SK-N-SH treated with all-trans-retinoic acid at 6 μM for 48 hours (cell line): ENCODE data around the gene SULT1A3.
"Not testable (repeated sequence)": the region's sequence is repeated elsewhere in the genome, so short reads cannot be mapped to it uniquely, and the experiment has no call there.

Source experiments
- ATAC-seq: fragments of 200-7000 bp; cut with Tn5 transposase; 3 replicates; pipeline ENCODE4 v1.9.1; 2020; ENCODE audit warnings: mild to moderate bottlenecking, moderate library complexity
- CSDC2 ChIP-seq: fragments of 250-450 bp; sonication (Bioruptor Pico); IDR thresholded peaks from 2 replicates; pipeline ENCODE4 v1.5.0; 2020; ENCODE audit warnings: mild to moderate bottlenecking, moderate library complexity
- ESRRG ChIP-seq: fragments of 250-450 bp; sonication (Bioruptor Pico); IDR thresholded peaks from 2 replicates; pipeline ENCODE4 v1.6.1; 2021; ENCODE audit warnings: mild to moderate bottlenecking
- GLIS3 ChIP-seq: fragments of 250-450 bp; sonication (Bioruptor Pico); IDR thresholded peaks from 2 replicates; pipeline ENCODE4 v1.5.0; 2020; ENCODE audit warnings: mild to moderate bottlenecking, moderate library complexity
- ISL1 ChIP-seq: fragments of 250-450 bp; sonication (Bioruptor Pico); IDR thresholded peaks from 2 replicates; pipeline ENCODE4 v2.1.2; 2022; ENCODE audit warnings: mild to moderate bottlenecking, moderate library complexity
- PPARA ChIP-seq: fragments of 250-450 bp; sonication (Bioruptor Pico); IDR thresholded peaks from 2 replicates; pipeline ENCODE4 v1.5.0; 2020; ENCODE audit warnings: mild to moderate bottlenecking, borderline replicate concordance
- RARB ChIP-seq: fragments of 250-450 bp; sonication (Bioruptor Pico); IDR thresholded peaks from 2 replicates; pipeline ENCODE4 v1.8.0; 2021; ENCODE audit warnings: mild to moderate bottlenecking, moderate library complexity
- SNAI2 ChIP-seq: fragments of 250-450 bp; sonication (Bioruptor Pico); IDR thresholded peaks from 2 replicates; pipeline ENCODE4 v1.5.0; 2020; ENCODE audit warnings: mild to moderate bottlenecking, moderate library complexity
- TCF4 ChIP-seq: fragments of 250-450 bp; sonication (Bioruptor Pico); IDR thresholded peaks from 2 replicates; pipeline ENCODE4 v1.8.0; 2021; ENCODE audit warnings: mild to moderate bottlenecking, moderate library complexity, borderline replicate concordance
- TOX ChIP-seq: fragments of 250-450 bp; sonication (Bioruptor Pico); IDR thresholded peaks from 2 replicates; pipeline ENCODE4 v1.8.0; 2021; ENCODE audit warnings: mild to moderate bottlenecking, moderate library complexity, borderline replicate concordance
- ZC3H10 ChIP-seq: fragments of 250-450 bp; sonication (Bioruptor Pico); IDR thresholded peaks from 2 replicates; pipeline ENCODE4 v1.5.1; 2021; ENCODE audit warnings: mild to moderate bottlenecking, moderate library complexity
- ZFP3 ChIP-seq: fragments of 250-450 bp; sonication (Bioruptor Pico); IDR thresholded peaks from 2 replicates; pipeline ENCODE4 v1.5.0; 2020; ENCODE audit warnings: mild to moderate bottlenecking, moderate library complexity
- ZFP30 ChIP-seq: fragments of 450-650 bp; formaldehyde crosslinking; IDR thresholded peaks from 2 replicates; pipeline ENCODE4 v1.5.0; 2022; ENCODE audit warnings: mild to moderate bottlenecking, moderate library complexity
- ZNF565 ChIP-seq: fragments of 450-650 bp; formaldehyde crosslinking; conservative IDR thresholded peaks from 2 replicates; pipeline ENCODE4 v1.5.0; 2020; ENCODE audit warnings: low read depth, mild to moderate bottlenecking, moderate library complexity
- ZNF70 ChIP-seq: fragments of 450-650 bp; formaldehyde crosslinking; IDR thresholded peaks from 2 replicates; pipeline ENCODE4 v1.5.0; 2020; ENCODE audit warnings: mild to moderate bottlenecking, moderate library complexity
- ZNF8 ChIP-seq: fragments of 450-650 bp; formaldehyde crosslinking; IDR thresholded peaks from 2 replicates; pipeline ENCODE4 v1.5.0; 2020; ENCODE audit warnings: mild to moderate bottlenecking, moderate library complexity
- TF ChIP-seq, protein P1 (sequence below): fragments of 250-450 bp; sonication (Bioruptor Pico); IDR thresholded peaks from 2 replicates; pipeline ENCODE4 v1.5.0; 2020; ENCODE audit warnings: mild to moderate bottlenecking, moderate library complexity
- TF ChIP-seq, protein P2 (sequence below): fragments of 250-450 bp; sonication (Bioruptor Pico); IDR thresholded peaks from 2 replicates; pipeline ENCODE4 v1.8.0; 2020; ENCODE audit warnings: mild to moderate bottlenecking, moderate library complexity, borderline replicate concordance
- TF ChIP-seq, protein P3 (sequence below): fragments of 250-450 bp; sonication (Bioruptor Pico); IDR thresholded peaks from 2 replicates; pipeline ENCODE4 v1.8.0; 2021; ENCODE audit warnings: low read depth, mild to moderate bottlenecking, moderate library complexity, borderline replicate concordance
- TF ChIP-seq, protein P4 (sequence below): fragments of 250-450 bp; sonication (Bioruptor Pico); IDR thresholded peaks from 2 replicates; pipeline ENCODE4 v1.5.1; 2021; ENCODE audit warnings: mild to moderate bottlenecking, moderate library complexity
- TF ChIP-seq, protein P5 (sequence below): fragments of 250-450 bp; sonication (Bioruptor Pico); IDR thresholded peaks from 2 replicates; pipeline ENCODE4 v1.5.1; 2020; ENCODE audit warnings: low read depth, mild to moderate bottlenecking, moderate library complexity

Gene SULT1A3

DNA sequence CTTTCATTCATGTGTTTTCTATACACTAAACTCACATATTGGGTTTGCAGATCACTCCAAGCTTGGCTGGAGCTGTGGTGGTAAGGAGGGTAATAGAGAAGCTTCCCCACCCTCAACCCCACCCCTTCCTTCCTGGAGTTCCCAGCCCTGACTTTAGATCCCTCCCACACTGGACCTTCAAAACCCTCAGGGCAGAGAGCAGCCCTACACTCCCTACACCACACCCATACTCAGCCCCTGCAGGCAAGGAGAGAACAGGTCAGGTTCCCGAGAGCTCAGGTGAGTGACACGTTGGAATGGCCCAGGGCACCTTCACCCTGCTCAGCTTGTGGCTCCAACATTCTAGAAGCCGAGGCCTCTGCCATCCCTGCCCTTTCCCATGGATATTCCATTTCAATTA lies at the start of gene SULT1A3:
SULT1A3 (plus strand) TSS at position 207 of the 400 bp plus-strand sequence. CDS start 1,474 bp downstream, outside the sequence.
- not testable (repeated sequence) for ATAC-seq

DNA sequence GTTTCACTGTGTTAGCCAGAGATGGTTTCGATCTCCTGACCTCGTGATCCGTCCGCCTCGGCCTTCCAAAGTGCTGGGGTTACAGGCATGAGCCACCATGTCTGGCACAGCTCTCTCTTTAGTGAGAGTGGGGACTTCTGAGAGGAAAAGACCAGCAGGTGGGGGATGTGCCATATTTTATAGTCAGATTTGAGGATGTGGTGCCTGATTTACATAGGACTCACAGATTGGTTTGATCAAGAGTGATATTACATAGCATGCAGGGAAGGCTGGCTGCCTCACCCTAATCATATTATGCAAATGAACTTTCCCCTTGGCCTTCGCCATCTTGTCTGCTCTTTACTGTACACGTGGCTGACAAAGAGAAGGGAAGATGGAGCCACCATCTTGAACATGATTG lies 48.0 kb upstream of the SULT1A3 start:
- ATAC-seq, result no peak
- TF ChIP-seq ZNF70 (CRISPR knock-in tag) (no peak), ESRRG (CRISPR knock-in tag) (no peak), ZNF565 (no peak), RARB (CRISPR knock-in tag) (no peak), TOX (CRISPR knock-in tag) (no peak), GLIS3 (no peak), PPARA (CRISPR knock-in tag) (no peak), ZC3H10 (CRISPR knock-in tag) (no peak), ZNF8 (CRISPR knock-in tag) (no peak), ZFP3 (CRISPR knock-in tag) (no peak), ISL1 (no peak), TCF4 (CRISPR knock-in tag) (no peak), SNAI2 (CRISPR knock-in tag) (no peak)
- TF ChIP-seq, protein P1, sequence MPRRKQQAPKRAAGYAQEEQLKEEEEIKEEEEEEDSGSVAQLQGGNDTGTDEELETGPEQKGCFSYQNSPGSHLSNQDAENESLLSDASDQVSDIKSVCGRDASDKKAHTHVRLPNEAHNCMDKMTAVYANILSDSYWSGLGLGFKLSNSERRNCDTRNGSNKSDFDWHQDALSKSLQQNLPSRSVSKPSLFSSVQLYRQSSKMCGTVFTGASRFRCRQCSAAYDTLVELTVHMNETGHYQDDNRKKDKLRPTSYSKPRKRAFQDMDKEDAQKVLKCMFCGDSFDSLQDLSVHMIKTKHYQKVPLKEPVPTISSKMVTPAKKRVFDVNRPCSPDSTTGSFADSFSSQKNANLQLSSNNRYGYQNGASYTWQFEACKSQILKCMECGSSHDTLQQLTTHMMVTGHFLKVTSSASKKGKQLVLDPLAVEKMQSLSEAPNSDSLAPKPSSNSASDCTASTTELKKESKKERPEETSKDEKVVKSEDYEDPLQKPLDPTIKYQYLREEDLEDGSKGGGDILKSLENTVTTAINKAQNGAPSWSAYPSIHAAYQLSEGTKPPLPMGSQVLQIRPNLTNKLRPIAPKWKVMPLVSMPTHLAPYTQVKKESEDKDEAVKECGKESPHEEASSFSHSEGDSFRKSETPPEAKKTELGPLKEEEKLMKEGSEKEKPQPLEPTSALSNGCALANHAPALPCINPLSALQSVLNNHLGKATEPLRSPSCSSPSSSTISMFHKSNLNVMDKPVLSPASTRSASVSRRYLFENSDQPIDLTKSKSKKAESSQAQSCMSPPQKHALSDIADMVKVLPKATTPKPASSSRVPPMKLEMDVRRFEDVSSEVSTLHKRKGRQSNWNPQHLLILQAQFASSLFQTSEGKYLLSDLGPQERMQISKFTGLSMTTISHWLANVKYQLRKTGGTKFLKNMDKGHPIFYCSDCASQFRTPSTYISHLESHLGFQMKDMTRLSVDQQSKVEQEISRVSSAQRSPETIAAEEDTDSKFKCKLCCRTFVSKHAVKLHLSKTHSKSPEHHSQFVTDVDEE (CRISPR knock-in tag), result no peak
- TF ChIP-seq, protein P2, sequence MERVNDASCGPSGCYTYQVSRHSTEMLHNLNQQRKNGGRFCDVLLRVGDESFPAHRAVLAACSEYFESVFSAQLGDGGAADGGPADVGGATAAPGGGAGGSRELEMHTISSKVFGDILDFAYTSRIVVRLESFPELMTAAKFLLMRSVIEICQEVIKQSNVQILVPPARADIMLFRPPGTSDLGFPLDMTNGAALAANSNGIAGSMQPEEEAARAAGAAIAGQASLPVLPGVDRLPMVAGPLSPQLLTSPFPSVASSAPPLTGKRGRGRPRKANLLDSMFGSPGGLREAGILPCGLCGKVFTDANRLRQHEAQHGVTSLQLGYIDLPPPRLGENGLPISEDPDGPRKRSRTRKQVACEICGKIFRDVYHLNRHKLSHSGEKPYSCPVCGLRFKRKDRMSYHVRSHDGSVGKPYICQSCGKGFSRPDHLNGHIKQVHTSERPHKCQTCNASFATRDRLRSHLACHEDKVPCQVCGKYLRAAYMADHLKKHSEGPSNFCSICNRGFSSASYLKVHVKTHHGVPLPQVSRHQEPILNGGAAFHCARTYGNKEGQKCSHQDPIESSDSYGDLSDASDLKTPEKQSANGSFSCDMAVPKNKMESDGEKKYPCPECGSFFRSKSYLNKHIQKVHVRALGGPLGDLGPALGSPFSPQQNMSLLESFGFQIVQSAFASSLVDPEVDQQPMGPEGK (CRISPR knock-in tag), result no peak
- TF ChIP-seq, protein P3, sequence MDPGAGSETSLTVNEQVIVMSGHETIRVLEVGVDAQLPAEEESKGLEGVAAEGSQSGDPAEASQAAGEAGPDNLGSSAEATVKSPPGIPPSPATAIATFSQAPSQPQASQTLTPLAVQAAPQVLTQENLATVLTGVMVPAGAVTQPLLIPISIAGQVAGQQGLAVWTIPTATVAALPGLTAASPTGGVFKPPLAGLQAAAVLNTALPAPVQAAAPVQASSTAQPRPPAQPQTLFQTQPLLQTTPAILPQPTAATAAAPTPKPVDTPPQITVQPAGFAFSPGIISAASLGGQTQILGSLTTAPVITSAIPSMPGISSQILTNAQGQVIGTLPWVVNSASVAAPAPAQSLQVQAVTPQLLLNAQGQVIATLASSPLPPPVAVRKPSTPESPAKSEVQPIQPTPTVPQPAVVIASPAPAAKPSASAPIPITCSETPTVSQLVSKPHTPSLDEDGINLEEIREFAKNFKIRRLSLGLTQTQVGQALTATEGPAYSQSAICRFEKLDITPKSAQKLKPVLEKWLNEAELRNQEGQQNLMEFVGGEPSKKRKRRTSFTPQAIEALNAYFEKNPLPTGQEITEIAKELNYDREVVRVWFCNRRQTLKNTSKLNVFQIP (CRISPR knock-in tag), result no peak
- TF ChIP-seq, protein P4, sequence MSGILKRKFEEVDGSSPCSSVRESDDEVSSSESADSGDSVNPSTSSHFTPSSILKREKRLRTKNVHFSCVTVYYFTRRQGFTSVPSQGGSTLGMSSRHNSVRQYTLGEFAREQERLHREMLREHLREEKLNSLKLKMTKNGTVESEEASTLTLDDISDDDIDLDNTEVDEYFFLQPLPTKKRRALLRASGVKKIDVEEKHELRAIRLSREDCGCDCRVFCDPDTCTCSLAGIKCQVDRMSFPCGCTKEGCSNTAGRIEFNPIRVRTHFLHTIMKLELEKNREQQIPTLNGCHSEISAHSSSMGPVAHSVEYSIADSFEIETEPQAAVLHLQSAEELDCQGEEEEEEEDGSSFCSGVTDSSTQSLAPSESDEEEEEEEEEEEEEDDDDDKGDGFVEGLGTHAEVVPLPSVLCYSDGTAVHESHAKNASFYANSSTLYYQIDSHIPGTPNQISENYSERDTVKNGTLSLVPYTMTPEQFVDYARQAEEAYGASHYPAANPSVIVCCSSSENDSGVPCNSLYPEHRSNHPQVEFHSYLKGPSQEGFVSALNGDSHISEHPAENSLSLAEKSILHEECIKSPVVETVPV (CRISPR knock-in tag), result no peak

DNA sequence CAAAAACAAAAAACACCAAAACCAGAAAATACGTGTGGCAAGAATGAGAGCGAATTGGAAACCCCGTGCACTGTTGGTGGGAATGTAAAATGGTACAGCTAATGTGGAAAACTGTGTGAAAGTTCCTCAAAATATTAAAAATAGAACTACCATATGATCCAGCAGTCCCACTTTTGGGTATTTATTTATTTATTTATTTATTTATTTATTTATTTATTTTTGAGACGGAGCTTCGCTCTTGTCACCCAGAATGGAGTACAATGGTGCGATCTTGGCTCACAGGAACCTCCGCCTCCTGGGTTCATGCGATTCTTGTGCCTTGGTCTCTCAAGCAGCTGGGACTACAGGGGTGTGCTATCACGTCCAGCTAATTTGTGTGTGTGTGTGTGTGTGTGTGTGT lies 46.5 kb upstream of the SULT1A3 start:
- no peak for TF ChIP-seq ESRRG (CRISPR knock-in tag)
- TF ChIP-seq, protein P4 (CRISPR knock-in tag), result no peak
- TF ChIP-seq GLIS3, result no peak
- no peak for ATAC-seq

DNA sequence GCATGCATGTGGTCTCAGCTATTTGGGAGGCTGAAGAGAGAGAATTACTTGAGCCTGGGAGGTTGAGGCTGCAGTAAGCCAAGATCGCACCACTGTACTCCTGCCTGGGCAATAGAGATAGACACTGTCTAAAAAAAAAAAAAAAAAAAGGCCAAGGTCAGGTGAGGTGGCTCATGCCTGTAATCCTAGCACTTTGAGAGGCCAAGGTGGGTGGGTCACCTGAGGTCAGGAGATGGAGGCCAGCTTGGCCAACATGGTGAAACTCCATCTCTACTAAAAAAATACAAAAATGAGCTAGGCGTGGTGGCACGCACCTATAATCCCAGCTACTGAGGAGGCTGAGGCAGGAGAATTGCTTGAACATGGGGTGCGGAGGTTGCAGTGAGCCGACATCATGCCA lies 43.9 kb upstream of the SULT1A3 start:
- no peak for ATAC-seq
- TF ChIP-seq ESRRG (CRISPR knock-in tag) (no peak), SNAI2 (CRISPR knock-in tag) (no peak), ISL1 (no peak), CSDC2 (no peak), PPARA (CRISPR knock-in tag) (no peak), ZFP3 (CRISPR knock-in tag) (no peak), ZNF565 (no peak), ZFP30 (CRISPR knock-in tag) (no peak), GLIS3 (no peak), TCF4 (CRISPR knock-in tag) (no peak), ZNF8 (CRISPR knock-in tag) (no peak), TOX (CRISPR knock-in tag) (no peak), ZNF70 (CRISPR knock-in tag) (no peak)
- TF ChIP-seq, protein P3 (CRISPR knock-in tag), result no peak
- TF ChIP-seq, protein P5, sequence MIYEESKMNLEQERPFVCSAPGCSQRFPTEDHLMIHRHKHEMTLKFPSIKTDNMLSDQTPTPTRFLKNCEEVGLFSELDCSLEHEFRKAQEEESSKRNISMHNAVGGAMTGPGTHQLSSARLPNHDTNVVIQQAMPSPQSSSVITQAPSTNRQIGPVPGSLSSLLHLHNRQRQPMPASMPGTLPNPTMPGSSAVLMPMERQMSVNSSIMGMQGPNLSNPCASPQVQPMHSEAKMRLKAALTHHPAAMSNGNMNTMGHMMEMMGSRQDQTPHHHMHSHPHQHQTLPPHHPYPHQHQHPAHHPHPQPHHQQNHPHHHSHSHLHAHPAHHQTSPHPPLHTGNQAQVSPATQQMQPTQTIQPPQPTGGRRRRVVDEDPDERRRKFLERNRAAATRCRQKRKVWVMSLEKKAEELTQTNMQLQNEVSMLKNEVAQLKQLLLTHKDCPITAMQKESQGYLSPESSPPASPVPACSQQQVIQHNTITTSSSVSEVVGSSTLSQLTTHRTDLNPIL (CRISPR knock-in tag), result no peak
